T follicular helper cell (primary cell): ENCODE data around the gene UNC13A.

ENCODE experiments used
- DNase-seq: peaks from one replicate; pipeline ENCODE4 v3.0.0-alpha.2; 2020; ENCODE audit warnings: low read depth

UNC13A gene

DNA sequence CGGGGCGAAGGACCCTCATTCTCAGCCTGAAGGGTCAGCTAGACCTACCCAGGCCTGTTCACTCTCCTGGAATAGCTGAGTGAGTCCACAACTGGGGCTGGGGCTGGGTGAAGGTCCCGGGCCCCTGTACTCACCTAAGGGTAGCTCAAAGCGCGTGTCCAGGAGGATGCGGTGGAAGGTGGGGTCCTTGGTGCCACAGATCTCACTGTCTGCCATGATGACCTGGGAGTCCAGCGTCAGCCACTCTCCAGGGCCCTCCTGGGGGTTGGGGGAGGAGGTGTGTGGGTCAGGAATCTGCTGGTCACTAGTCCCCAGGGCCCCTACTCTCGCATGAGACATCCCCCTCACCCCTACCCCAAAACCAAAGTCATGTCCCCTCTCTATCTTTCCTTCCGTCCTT is 18.7 kb downstream of the UNC13A start:
- no peak for DNase-seq

- no peak for DNase-seq
Observed at GRCh38 chr19:17665058-17665457, 23.1 kb downstream of the UNC13A start.

- DNase-seq = no peak
Observed at GRCh38 chr19:17659996-17660395, 28.2 kb downstream of the UNC13A start.

DNA sequence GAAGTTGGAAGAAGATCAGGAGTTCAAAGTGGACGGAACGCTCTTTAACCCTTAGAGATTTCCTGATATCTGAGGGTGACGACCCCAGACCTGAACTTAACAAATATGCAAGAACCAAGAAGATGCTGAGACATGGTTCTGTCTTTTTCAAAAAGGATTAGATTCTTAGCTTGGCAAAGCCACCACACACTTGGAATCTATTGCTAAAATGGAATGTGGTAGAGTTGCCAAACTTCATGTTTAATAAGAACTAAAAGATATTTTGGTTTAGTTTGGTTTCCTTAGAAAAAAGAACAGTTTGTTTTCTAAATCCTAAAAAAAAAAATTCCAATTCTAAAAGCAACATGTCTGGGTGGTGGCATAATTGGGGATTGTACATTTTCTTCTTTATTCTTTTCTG is 29.5 kb downstream of the UNC13A start:
- no peak for DNase-seq

DNA sequence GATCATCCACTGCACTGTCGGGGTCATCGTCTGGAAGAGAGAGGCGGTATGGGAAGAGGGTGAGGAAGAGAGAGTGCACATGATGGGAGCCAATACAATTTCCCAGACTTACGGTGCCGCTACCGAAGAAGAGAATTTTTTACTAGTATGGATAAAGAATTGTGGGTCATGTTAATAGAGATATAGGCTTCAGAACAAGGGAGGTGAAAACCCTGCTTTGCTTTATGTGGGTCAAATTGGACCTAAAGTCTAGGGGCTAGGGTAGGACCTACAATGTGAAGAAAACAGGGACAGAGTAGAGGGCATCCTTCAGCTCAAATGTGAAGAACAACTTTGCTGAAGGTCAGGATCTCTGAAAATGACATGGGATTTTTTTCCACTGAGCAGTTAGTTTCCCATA is 29.9 kb downstream of the UNC13A start:
- no peak for DNase-seq

GRCh38 chr19:17656970-17657369 is 31.2 kb downstream of the UNC13A start:
- DNase-seq = no peak

DNA sequence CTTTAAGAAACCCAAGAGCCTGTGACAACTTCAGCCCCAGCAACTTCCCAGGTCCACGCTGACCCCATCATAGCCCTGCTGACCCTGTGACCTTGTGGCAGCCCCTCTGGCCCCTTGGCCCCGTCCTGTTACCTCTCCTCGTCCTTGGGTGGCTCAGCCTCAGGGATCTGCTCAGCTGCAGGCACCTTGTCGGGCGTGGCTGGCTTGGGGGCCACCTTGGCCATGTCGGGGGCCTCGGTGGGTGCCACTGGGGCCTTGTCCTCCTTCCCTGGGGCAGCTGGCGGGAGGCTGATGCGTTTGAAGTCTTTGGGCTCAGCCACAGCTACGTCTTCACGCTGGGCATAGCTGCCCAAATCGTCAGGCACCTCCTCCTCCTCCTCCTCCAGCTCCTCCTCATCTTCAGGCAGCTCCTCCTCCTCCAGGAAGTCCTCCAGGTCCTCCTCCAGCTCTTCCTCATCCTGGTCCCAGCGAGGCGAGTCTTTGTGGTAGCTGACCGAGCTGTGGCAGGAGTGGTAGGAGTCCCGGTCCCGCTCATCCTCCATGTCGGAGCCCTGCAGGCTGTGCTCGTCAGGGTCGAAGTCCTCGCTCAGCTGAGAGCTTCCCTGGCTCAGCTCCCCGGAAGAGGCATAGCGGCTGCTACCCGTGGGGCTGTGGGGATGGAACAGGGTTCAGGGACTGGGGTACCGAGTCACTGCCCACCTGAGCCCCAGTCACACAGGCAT is 32.2 kb downstream of the UNC13A start:
- no peak for DNase-seq

DNA sequence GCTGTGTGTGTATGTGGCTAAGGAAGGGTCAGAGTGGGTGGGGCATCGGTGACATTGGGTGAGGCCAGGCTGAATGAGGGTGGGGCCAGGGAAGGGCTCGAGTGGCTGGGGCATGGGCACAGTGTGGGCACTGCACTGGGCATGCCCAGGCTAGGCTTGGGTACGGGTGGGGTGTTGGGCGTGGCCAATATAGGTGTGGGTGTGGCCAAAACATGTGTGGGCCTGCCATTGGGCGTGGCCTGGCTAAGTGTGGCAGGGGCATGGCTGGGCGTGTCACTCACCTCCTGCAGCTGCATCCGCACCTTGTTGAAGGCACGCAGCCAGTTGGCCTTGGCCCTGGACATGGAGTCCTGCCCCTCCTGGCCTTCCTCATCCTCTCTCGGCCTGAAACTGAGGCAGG is 33.2 kb downstream of the UNC13A start:
- DNase-seq = no peak

GRCh38 chr19:17652627-17653026 is 35.5 kb downstream of the UNC13A start:
- DNase-seq = no peak

- DNase-seq = no peak
Observed at GRCh38 chr19:17648786-17649185, 39.4 kb downstream of the UNC13A start.

DNA sequence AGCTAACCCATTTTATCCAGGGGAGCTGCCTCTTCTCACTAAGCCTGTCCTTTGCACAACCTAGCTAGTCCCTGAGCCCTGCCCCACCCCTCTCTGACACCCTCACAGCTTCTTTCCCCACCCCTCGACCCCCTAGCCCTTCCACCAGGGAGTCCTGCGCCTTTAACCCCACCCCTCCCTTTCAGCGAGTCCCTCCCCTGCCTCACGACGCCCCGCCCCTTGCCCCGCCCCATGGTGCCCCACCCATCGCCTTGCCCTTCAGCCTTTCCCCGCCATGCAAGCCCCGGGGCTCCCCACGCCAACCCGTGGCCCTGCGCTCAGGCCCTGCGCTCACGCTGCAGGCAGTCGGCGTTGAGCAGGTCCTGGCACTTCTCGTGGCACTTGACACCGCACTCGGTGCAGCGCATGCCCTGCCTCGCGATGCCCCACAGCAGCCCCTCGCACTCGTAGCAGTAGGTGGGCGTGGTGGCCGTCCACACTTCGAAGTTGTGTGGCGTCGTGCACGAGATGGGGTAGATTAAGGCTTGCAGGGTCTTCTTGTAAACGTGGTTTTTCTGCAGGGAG is 40.0 kb downstream of the UNC13A start:
- no peak for DNase-seq

DNA sequence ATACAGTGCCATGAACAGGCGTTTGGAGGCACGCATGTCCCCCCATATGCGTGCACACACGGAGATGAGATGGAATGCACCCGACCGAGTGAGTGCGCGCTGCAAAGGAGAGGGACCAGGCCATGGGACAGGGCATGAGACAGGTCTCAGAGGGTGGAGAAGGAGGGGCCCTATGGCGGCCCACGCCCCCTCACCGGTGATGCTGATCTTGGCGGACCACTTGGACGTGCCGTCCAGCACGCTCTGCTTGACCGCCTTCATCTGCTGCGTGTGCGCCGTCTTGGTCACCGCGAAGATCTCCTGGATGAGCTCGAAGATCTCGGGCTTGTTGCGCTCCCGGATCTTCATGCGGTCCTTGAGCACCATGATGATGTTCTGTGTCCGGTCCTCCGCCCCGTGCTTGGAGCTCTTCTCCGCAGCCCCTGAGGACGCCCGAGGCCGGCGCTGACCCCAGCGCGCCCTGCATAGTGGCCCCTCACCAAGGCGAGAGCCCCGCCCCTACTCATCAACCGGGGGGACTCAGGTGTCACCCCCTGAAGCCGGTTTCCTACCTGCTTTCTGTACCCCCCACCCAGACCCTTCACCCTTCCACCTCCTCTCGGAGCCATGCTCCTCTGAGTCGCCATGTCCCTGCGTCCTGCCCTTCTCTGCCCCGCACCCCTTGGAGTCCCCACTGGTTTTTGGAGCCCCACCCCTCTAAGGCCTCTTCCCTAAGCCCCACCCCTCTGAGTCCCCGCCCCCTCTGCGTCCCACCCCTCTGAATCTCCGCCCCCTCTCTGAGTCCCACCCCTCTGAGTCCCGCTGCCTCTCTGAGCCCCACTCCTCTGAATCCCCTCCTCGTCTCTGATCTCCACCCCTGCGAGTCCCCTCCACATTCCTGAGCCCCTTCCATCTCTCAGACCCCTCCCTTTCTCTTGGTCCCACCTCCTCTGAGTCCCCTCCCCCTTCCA is 40.8 kb downstream of the UNC13A start:
- no peak for DNase-seq

- DNase-seq = no peak
Observed at GRCh38 chr19:17646441-17646840, 41.7 kb downstream of the UNC13A start.

- no peak for DNase-seq
Observed at GRCh38 chr19:17645339-17645963, 42.7 kb downstream of the UNC13A start.

GRCh38 chr19:17642656-17643055 is 45.5 kb downstream of the UNC13A start:
- no peak for DNase-seq

DNA sequence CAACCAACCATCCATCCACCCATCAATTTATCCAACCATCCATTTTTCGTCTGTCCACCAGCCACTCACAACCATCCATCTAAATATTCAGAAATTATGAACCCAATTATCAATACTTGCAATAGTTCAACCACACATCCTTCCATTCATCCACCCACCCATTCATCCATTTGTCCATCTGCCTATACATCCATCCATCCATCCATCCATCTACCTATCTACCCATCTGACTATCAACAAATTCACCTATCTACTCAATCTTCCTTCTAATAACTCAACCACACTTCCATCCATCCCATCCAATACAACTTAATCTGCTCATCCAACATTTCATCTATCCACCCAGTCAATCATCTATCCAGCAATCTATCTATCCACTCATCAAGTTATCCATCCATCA is 46.3 kb downstream of the UNC13A start:
- DNase-seq = no peak

GRCh38 chr19:17641181-17641580 is 47.0 kb downstream of the UNC13A start:
- DNase-seq = no peak

DNA sequence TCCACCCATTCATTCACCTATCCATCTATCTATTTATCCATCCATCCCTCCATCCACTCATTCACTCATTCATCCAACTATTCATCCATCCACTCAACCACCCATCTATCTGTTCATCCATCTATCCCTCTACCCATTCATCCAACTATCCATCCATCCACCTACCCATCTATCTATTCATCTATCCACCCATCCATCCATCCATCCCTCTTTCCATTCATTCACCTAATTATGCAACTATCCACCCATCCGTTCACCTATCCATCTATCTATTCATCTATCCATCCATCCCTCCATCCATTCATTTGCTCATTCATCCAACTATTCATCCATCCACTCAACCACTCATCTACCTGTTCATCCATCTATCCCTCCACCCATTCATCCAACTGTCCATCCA is 54.5 kb downstream of the UNC13A start:
- no peak for DNase-seq

DNA sequence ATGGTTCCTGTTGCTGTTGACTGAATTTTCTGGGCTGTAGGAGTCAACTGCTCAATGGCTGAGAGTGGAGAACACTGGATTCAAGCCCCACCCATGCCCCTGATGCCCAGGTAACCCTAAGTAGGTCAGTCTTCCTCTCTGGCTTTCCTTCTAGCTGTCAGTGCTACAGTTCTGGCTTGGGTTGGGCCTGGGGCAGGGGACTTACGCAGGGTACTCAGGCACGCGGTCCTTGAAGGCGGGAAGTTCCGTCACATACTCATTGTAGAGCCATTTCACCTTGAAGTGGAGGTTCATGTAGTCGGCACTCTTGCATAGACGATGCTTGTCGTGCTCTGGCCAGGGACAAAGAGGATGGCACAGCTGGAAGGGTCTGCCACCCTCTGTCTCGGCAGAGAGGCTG is 55.6 kb downstream of the UNC13A start:
- DNase-seq = no peak

GRCh38 chr19:17629760-17630159 is 58.4 kb downstream of the UNC13A start:
- DNase-seq = no peak

DNA sequence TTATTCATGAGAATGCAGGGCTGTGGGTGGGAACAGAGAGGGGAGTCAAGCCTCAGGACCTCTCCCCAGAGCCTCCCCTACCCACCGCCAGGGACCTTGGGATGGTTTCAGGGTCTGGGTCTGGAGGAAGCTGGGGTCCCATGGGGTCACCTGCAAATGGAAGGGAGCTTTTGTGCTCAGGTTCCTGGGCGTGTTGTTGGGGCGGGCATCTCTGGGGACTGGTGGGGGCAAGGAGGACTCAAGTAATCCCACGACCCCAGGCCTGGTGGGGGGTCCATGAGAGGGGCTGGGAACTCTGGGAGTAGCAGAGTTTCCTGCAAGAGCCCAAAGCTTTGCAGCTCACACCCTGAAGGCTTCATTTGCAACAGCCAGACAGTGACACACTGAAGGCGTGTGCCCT is 60.2 kb downstream of the UNC13A start:
- no peak for DNase-seq

GRCh38 chr19:17627161-17627560 is 61.0 kb downstream of the UNC13A start:
- no peak for DNase-seq
